HG03378 (cell line): ENCODE measurements around the gene ALX4.

ENCODE experiments used
- ATAC-seq: cut with Tn5 transposase; IDR thresholded peaks from one replicate; pipeline ENCODE4 v1.9.1; 2021; ENCODE audit warnings: mild to moderate bottlenecking, moderate library complexity; ENCODE audit not compliant: unreplicated experiment

Gene ALX4

GRCh38 chr11:44248109-44248508 lies 61.8 kb downstream of the ALX4 start:
- no peak for ATAC-seq

GRCh38 chr11:44247508-44247907 lies 62.4 kb downstream of the ALX4 start:
- ATAC-seq, result no peak

GRCh38 chr11:44246726-44247125 lies 63.2 kb downstream of the ALX4 start:
- ATAC-seq, result no peak

GRCh38 chr11:44244639-44245310 lies 65.2 kb downstream of the ALX4 start:
- no peak for ATAC-seq

GRCh38 chr11:44243595-44244343 lies 66.2 kb downstream of the ALX4 start:
- no peak for ATAC-seq

- no peak for ATAC-seq
Measured at GRCh38 chr11:44243086-44243485, 66.9 kb downstream of the ALX4 start.

DNA sequence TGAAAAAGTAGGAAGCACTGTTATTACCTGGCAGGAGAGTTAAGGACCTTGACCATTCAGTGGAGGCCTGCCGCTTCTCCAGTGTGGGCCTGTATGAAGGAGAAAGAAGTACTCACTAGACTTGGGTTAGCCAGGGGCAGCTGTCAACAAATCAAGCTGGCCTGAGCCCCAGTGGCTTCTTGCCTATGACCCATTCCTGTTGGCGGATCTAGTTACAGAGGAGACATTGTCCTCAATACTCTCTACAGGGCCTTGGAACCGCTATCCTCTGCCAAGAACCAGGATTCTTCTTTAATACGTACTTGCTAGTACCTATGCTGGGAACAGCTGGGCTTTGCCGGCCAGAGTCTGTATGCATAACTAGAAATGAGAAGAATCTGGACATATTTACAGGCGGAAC lies 68.1 kb downstream of the ALX4 start:
- no peak for ATAC-seq

DNA sequence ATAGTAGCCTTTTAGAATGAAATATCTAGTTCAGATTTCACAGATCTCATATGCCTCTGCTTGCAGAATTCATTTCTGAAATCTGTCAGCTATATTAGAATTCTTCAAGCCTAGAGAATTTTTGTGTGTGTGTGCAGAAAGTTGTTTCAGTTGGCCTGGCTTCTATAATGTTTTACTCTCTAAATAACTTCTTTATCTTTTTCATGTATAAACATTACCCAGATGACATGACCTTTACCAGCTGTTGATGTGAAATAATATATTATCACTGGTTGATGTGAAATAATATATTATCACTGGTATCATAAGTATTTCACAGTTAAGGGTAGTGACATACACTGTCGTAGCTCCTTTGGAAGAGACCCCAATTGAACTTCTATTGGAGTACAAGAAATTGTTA lies 72.8 kb downstream of the ALX4 start:
- ATAC-seq, result no peak

GRCh38 chr11:44236296-44236695 lies 73.6 kb downstream of the ALX4 start:
- ATAC-seq, result no peak

DNA sequence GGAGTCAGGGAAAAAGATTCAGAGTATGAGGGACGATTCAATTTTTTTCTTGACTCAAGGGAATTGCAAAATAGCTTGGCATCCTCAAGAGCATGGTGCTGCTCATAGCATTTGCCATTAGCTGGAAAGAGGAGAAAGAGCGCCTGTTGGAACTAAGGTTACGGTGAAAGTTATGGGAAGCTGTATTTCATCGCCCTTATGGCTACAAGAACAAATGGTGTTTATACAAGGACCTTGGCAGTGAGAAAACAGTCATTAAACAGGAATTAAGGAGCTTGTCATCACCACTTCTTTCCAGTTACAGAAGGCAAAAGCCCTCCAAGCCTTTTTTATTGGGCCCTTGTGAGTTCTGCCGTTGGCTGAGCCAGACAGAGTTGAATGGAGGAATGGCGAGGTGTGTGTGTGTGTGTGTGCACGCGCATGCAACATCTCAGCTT lies 74.2 kb downstream of the ALX4 start:
- no peak for ATAC-seq

GRCh38 chr11:44229624-44230023 lies 80.3 kb downstream of the ALX4 start:
- ATAC-seq, result no peak

DNA sequence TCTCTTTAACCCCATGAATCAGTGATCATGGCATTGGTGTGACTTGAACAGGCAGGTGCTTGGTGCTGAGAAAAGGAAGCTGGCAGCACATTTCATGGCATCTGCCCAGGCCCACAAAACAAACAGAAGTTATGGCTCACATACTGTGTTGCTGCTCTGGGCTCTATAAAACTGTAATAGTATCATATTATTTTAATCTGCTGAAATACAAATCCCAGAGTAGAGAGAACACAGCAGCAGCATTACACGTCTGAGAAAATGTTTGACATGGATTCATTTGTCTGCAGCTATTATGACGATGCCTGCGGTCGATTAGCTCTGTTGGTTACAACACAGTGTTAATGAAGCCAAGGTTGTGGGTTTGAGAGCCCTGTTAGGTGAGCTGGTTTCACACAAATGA lies 80.8 kb downstream of the ALX4 start:
- no peak for ATAC-seq

DNA sequence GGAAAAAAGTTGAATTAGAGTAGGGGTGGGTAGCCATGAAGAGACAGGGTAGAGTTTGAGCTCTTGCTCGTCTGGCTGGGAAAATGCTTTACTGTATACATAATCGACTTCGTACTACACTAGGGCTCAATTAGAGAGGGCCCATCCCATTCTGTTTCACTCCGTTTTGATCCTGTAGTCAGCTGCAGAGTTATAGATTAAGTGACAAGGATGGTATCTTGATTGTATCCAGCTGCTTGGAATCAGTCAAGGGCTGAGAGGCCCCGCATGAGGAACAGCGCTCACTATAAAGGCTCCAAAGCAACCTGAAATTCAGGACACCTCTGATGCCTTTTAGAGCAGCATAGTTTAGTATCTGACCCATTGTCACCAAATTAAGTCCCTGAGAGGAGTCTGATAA lies 81.6 kb downstream of the ALX4 start:
- ATAC-seq, result no peak

GRCh38 chr11:44226945-44227344 lies 83.0 kb downstream of the ALX4 start:
- ATAC-seq, result no peak

DNA sequence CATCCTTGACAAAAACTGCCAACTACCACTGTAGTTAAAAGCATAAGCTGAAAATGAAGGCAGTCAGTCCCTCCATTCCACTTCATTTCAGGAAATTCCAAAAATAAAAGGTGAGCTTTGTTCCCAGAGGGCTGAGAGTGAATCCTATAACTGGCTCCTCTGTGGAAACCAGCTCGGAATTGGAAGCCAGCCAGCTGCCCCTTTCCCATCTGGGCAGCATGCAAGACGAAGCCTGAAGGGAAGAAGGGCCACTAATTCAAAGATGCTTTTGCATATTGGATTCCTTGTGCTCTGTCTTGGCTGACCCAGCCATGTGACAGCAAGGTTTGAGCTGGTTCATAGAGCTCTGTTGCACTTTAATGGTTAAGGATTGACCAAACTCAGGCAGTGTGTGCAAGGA lies 83.4 kb downstream of the ALX4 start:
- no peak for ATAC-seq

GRCh38 chr11:44224867-44225501 lies 85.0 kb downstream of the ALX4 start:
- no peak for ATAC-seq

- no peak for ATAC-seq
Measured at GRCh38 chr11:44223238-44223637, 86.7 kb downstream of the ALX4 start.

- no peak for ATAC-seq
Measured at GRCh38 chr11:44221992-44222391, 87.9 kb downstream of the ALX4 start.

GRCh38 chr11:44221456-44221855 lies 88.5 kb downstream of the ALX4 start:
- no peak for ATAC-seq

GRCh38 chr11:44219830-44220796 lies 89.8 kb downstream of the ALX4 start:
- ATAC-seq, result no peak

DNA sequence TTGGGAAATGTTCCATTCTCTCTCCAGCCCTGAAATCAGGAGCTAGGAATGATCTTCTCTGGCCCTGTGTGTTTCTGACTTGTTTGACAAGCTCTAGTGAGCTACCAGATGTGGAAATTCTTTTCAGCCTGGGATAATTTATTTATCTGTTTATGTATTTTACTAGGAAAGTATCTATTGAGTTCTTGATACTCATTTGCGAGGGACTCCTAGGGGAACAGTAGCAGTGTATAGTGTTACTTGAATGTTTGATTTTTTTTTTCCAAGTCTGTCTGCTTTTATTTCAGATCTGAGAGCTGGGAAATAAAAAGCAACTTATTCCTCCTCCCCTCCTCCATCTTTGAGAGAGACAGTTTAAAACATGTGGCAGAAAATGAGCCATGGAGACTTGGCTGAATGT lies 92.5 kb downstream of the ALX4 start:
- ATAC-seq, result no peak
